ENCODE measurements around the gene CNTN5. TPM values are rescaled to one million over a fixed set of nuclear protein-coding genes. Genes with fewer than 3 reads are reported as not detected.

The CNTN5 gene
- total RNA-seq, 2 experiments from 2014 or later, result not detected

DNA sequence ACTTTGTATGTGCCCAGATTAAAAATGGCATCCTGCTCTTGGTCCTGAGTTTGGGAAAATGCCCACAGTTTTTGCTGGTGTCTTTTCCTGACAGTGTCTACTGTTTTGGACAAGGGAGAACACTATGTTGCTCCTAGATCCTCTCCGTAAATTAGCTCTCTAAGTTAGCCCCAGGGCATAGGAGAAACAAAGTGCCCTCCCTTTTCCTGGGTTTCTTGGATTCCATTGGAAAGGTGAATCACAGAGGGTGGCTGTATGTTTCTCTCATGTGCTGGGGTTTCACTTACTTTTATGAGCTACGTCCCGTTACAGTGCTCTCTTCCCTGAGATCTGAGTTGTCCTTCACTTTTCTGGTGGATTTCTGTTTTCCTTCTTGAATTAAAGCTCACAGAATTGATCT is 782.8 kb downstream of the CNTN5 start:
- no peaks in the 10 kb centered on the region for H3K27me3 ChIP-seq (ENCODE audit: control insufficient read depth in 1 of 2, insufficient read depth in 2 of 2, low read length in 2 of 2)
- intact Hi-C loops (cut with DNase I, micrococcal nuclease), result no loop called here
- no peaks in the 10 kb centered on the region for H3K4me1 Mint-ChIP-seq (ENCODE audit: low read depth)
- POLR2A ChIA-PET, result no interaction called here
- H3K27ac Mint-ChIP-seq, result no peak overlapping the region
- H3K36me3 Mint-ChIP-seq (ENCODE audit: low read depth), result no peaks in the 10 kb centered on the region
- peaks cover 9% of the 10 kb centered on the region for H3K9me3 Mint-ChIP-seq
- H3K36me3 ChIP-seq (ENCODE audit: insufficient read depth, low read length), result no peaks in the 10 kb centered on the region
- no peak overlapping the region for H3K27ac ChIP-seq (ENCODE audit: low read depth in 1 of 2, low read length in 2 of 2)
- ATAC-seq (ENCODE audit: poor library complexity) (no peak), DNase-seq (no peak)
- H3K4me3 Mint-ChIP-seq, result no peak overlapping the region
- peaks cover 0 to 12% of the 10 kb centered on the region in 2 experiments for H3K9me3 ChIP-seq (ENCODE audit: control insufficient read depth in 1 of 2, insufficient read depth in 1 of 2, low read length in 2 of 2)
- CTCF ChIA-PET, result no interaction called here
- no peaks in the 10 kb centered on the region for H3K27me3 Mint-ChIP-seq
- H3K4me3 ChIP-seq (ENCODE audit: low read length), result no peak overlapping the region
- TF ChIP-seq, protein P1, sequence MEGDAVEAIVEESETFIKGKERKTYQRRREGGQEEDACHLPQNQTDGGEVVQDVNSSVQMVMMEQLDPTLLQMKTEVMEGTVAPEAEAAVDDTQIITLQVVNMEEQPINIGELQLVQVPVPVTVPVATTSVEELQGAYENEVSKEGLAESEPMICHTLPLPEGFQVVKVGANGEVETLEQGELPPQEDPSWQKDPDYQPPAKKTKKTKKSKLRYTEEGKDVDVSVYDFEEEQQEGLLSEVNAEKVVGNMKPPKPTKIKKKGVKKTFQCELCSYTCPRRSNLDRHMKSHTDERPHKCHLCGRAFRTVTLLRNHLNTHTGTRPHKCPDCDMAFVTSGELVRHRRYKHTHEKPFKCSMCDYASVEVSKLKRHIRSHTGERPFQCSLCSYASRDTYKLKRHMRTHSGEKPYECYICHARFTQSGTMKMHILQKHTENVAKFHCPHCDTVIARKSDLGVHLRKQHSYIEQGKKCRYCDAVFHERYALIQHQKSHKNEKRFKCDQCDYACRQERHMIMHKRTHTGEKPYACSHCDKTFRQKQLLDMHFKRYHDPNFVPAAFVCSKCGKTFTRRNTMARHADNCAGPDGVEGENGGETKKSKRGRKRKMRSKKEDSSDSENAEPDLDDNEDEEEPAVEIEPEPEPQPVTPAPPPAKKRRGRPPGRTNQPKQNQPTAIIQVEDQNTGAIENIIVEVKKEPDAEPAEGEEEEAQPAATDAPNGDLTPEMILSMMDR (IDR thresholded peaks at IDR 0.05), result no peak
- H3K4me1 ChIP-seq (ENCODE audit: insufficient read depth, low read length), result no peaks in the 10 kb centered on the region

DNA sequence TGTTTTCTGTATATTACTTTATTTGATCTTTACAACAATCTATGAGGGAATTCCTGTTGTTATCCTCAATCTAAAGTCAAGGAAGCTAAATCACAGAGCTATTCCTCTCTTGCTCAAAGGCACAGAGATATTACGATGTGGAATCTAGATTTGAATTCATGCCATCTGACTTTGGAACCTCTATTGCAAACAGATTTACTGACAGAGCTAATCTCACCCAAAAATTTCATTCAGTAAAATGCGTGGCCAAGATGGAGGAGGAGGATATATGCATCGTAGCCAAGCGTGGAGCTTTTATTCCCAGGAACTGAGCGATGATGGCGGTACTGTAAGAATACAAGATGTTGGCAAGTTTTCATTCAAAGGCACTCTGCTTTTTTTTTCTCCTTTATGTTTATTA is 791.8 kb downstream of the CNTN5 start:
- POLR2A ChIA-PET, result no interaction called here
- CTCF ChIA-PET, result no interaction called here
- no peak for DNase-seq
- Histone ChIP-seq H3K9me3 (ENCODE audit: control insufficient read depth in 1 of 2, insufficient read depth in 1 of 2, low read length in 2 of 2) (no peaks in the 10 kb centered on the region), H3K36me3 (ENCODE audit: insufficient read depth, low read length) (no peaks in the 10 kb centered on the region), H3K27ac (ENCODE audit: low read depth in 1 of 2, low read length in 2 of 2) (no peak overlapping the region), H3K4me3 (ENCODE audit: low read length) (no peak overlapping the region), H3K4me1 (ENCODE audit: insufficient read depth, low read length) (no peaks in the 10 kb centered on the region), H3K27me3 (ENCODE audit: control insufficient read depth in 1 of 2, insufficient read depth in 2 of 2, low read length in 2 of 2) (no peaks in the 10 kb centered on the region)
- TF ChIP-seq, protein P1 (IDR thresholded peaks at IDR 0.05), result no peak
- Mint-ChIP-seq H3K27ac (no peak overlapping the region), H3K27me3 (no peaks in the 10 kb centered on the region), H3K4me3 (no peak overlapping the region), H3K36me3 (ENCODE audit: low read depth) (no peaks in the 10 kb centered on the region), H3K9me3 (peaks cover 12% of the 10 kb centered on the region), H3K4me1 (ENCODE audit: low read depth) (no peaks in the 10 kb centered on the region)
- no peak for ATAC-seq (ENCODE audit: poor library complexity)
- intact Hi-C loops (cut with DNase I, micrococcal nuclease), result no loop called here

DNA sequence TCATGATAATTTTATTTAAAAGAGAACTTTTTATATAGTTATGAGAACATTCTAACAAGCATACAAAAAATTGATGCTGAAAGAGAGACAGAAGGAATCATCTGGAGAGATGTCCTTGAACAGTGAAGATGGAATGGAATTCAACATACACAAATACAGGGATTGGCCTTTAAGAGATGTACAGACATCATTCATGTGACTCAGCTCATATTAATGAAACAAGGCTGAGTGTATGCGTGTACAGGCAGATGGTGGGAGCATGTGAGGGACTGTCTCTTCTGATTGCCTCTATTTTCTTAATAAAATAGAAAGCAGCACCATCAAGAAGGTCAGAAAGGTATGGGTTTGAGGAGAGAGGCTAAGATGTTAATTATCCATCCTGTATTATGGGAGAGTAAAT is 793.3 kb downstream of the CNTN5 start:
- Histone ChIP-seq H3K4me3 (ENCODE audit: low read length) (no peak overlapping the region), H3K9me3 (ENCODE audit: control insufficient read depth in 1 of 2, insufficient read depth in 1 of 2, low read length in 2 of 2) (peaks cover 0 to 4% of the 10 kb centered on the region in 2 experiments), H3K36me3 (ENCODE audit: insufficient read depth, low read length) (no peaks in the 10 kb centered on the region), H3K4me1 (ENCODE audit: insufficient read depth, low read length) (no peaks in the 10 kb centered on the region), H3K27me3 (ENCODE audit: control insufficient read depth in 1 of 2, insufficient read depth in 2 of 2, low read length in 2 of 2) (no peaks in the 10 kb centered on the region), H3K27ac (ENCODE audit: low read depth in 1 of 2, low read length in 2 of 2) (no peak overlapping the region)
- no peak overlapping the region for H3K27ac Mint-ChIP-seq
- no peak for DNase-seq
- intact Hi-C loops (cut with DNase I, micrococcal nuclease), result no loop called here
- ChIA-PET CTCF (no interaction called here), POLR2A (no interaction called here)
- no peaks in the 10 kb centered on the region for H3K36me3 Mint-ChIP-seq (ENCODE audit: low read depth)
- peaks cover 9% of the 10 kb centered on the region for H3K9me3 Mint-ChIP-seq
- no peaks in the 10 kb centered on the region for H3K27me3 Mint-ChIP-seq
- TF ChIP-seq, protein P1 (IDR thresholded peaks at IDR 0.05), result no peak
- H3K4me1 Mint-ChIP-seq (ENCODE audit: low read depth), result no peaks in the 10 kb centered on the region
- no peak for ATAC-seq (ENCODE audit: poor library complexity)
- no peak overlapping the region for H3K4me3 Mint-ChIP-seq

Data from CD4-positive, alpha-beta T cell (primary cell).